Stomach (tissue), 4 donors: ENCODE measurements around the gene ITPR2.

Experiments
- CTCF ChIP-seq, 7 experiments: fragments of 450-650 bp in 4 of 7; fragments of 200-600 bp in 3 of 7; sonication (generic) in 3 of 7; IDR thresholded peaks; one replicate each; pipeline ENCODE4 v1.5.1; 2016 to 2019; ENCODE audit warnings: antibody characterized with exemption in 7 of 7, control low read depth in 2 of 7, mild to moderate bottlenecking in 1 of 7
- EP300 ChIP-seq: sonication (generic); formaldehyde crosslinking; IDR thresholded peaks from one replicate; pipeline ENCODE4 v1.6.1; 2017; ENCODE audit warnings: antibody characterized with exemption
- POLR2A ChIP-seq, 4 donors: fragments of 450-650 bp; IDR thresholded peaks; one replicate each; pipeline ENCODE4 v1.6.1; 2016; ENCODE audit warnings: antibody characterized with exemption in 4 of 4, control low read depth in 2 of 4, mild to moderate bottlenecking in 1 of 4, moderate library complexity in 1 of 4
- POLR2AphosphoS5 ChIP-seq, 3 donors: sonication (generic); formaldehyde crosslinking; IDR thresholded peaks; one replicate each; pipeline ENCODE4 v1.6.1; 2016; ENCODE audit warnings: antibody characterized with exemption in 3 of 3

DNA sequence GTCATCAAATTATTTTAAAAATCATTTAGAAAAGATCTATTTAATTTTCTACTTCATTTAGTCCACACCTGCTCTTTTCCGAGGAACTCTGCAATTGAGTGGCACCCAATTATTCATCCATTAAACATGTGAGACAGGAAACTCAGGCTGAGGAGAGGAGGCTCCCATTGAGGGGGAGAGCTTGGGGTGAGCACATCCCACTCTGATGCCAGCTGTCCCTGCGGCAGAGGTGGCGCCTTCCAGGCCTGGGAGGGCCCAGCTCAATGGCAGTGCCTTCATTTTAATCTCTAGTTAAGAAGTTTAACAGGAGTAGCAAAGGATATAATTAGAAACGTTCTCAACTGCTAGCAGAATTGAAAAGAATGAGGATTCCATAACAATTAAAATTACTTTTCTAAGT, 92.0 kb downstream of the ITPR2 start:
- TF ChIP-seq CTCF (IDR thresholded peaks at IDR 0.05) (no peak), POLR2AphosphoS5 (IDR thresholded peaks at IDR 0.05) (no peak), POLR2A (IDR thresholded peaks at IDR 0.05) (no peak), EP300 (no peak)
